HG02885 (cell line): ENCODE data around the gene DNAAF9.

Source experiments
- ATAC-seq: cut with Tn5 transposase; IDR thresholded peaks from one replicate; pipeline ENCODE4 v1.9.1; 2021; ENCODE audit warnings: mild to moderate bottlenecking; ENCODE audit not compliant: unreplicated experiment, poor library complexity

Gene DNAAF9

GRCh38 chr20:3412600-3413392 is 5.3 kb upstream of the DNAAF9 start:
- ATAC-seq, result no peak

DNA sequence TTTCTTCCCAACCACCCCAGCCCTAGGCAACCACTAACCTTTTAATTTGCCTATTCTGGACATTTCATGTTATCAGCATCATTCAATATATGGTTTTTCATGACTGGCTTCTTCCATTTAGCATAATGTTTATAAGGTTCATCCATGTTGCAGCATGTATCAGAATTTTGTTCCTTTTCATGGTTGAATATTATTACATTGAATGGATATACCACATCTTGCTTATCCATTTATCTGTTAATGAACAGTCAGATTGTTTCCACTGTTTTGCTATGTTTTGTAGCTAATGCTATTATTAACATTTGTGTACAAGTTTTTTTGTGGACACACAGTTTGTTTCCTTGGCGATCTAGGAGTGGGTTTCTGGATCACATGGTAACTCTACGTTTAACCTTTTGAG is 3.0 kb upstream of the DNAAF9 start:
- ATAC-seq, result no peak

GRCh38 chr20:3409417-3409816 is 1.9 kb upstream of the DNAAF9 start:
- no peak for ATAC-seq

DNA sequence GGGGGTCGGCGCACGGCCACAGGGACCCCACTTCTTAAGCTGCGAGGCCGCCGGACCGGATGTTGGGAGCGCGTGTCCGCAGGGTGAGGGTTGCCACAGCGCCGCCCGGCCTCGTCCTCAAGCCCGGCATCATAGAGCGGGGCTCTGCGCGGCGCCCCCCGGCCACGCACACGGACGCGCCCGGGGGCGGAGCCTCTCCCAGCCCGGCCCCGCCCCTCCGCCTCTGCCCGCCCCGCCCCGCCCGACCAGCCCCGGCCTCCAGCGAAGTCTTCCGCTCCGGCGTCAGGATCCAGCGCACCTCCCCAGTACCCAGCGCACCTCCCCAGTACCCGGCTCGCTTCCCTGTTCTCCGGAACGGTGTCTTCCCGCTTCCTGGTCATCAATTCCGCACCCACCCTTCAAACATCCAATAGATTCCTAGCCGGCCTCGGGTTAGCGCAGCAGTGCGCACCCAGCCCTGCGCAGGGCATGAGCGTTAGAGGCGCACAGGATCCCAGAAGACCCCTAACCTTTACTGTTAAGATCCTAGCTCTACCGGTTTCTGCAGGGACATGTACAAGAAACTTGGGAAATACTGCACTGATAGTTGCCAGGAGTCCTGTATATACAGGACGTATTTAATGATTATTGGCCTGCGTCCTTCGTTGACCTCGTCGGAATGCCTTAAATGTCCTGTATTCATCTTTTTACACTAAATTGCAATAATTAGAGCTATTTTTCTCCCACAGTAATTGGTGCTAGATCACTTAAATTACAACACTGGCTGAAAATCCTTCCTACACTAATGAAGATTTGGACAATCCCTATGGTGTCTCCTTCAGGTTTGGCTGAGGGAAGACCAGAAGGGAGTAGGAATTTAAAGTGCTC is 535 bp upstream of the DNAAF9 start:
- ATAC-seq, result peak; percentile 56

- no peak for ATAC-seq
Measured at GRCh38 chr20:3406481-3407039, 909 bp downstream of the DNAAF9 start.

GRCh38 chr20:3405696-3406358 is 1.6 kb downstream of the DNAAF9 start:
- ATAC-seq, result no peak

DNA sequence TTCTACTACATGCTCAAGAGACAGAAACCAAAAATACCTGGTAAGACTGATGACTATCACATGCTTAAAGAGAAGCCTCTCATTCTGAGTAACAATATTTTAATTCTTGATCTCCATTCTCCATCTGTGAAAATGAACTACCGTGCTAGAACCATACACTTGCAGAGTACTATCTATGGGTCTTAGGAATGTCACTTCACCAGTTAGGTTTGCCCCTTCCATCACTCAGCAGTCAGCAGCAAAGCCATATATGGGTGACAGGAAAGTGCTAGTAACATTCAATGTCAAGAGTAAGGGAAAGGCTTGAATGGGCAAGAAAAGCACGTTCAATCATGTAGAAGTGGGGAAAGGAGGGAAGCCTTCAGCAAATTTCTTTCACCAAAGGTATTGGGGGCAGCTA is 2.3 kb downstream of the DNAAF9 start:
- ATAC-seq, result no peak

- ATAC-seq, result no peak
Measured at GRCh38 chr20:3404402-3404801, 3.1 kb downstream of the DNAAF9 start.

- no peak for ATAC-seq
Measured at GRCh38 chr20:3403741-3404140, 3.7 kb downstream of the DNAAF9 start.

- ATAC-seq, result no peak
Measured at GRCh38 chr20:3402453-3402852, 5.0 kb downstream of the DNAAF9 start.

GRCh38 chr20:3400260-3401155 is 7.0 kb downstream of the DNAAF9 start:
- ATAC-seq, result no peak

DNA sequence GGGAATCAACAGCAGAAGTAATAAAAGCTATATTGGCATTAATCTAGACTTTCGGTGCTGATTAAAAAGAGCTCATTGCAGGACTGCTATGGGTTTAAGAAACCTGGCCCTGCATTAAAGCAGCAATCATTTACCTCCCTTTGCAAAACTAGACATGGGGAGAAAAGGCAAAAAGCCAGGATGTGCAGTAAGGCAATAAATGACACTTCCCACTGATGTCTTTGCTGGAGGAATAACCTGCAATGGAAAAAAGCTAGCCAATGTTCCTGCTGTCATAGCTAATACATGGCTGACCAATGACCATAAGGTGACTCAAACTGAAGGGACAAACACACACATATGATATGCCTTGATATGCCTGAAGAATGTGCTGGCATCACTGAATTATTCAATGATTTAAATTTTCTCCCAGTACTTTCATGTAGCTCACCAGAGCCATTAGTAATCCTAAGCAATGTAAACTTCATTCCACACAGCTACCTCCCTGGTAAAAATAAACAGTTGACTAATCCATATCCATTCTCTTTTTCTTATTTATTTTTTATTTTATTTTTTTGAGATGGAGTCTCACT is 8.7 kb downstream of the DNAAF9 start:
- ATAC-seq, result no peak

- no peak for ATAC-seq
Measured at GRCh38 chr20:3396492-3396891, 11.0 kb downstream of the DNAAF9 start.

GRCh38 chr20:3392756-3393155 is 14.7 kb downstream of the DNAAF9 start:
- no peak for ATAC-seq

- no peak for ATAC-seq
Measured at GRCh38 chr20:3390759-3391425, 16.6 kb downstream of the DNAAF9 start.

DNA sequence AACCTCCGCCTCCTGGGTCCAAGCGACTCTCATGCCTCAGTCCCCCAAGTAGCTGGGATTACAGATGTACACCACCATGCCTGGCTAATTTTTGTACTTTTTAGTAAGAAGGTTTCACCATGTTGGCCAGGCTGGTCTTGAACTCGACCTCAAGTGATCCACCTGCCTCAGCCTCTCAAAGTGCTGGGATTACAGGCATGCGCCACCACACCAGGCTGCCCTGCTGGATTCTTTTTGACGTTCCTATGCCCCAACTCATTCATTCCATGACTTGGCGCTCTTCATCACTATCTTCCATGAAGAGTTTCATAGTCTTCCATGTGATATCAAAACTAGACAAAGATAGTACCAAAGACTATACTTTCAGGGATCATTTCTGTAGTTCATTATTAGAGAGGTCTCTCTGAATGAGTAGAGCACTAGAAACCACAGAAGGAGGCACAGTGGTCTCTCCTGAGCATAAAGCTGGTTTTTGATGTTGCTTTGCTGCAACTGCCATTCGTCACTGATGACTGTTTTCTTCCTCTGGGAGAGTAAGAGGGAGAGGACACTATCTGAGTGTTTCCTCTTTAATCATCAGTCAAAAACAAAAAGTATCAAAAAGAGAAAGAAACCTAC is 23.5 kb downstream of the DNAAF9 start:
- ATAC-seq, result no peak

GRCh38 chr20:3382836-3383235 is 24.6 kb downstream of the DNAAF9 start:
- ATAC-seq, result no peak
